Liver (tissue), 9 donors: ENCODE measurements around the gene SMG7. TPM values are rescaled to one million over a fixed set of nuclear protein-coding genes. Genes with fewer than 3 reads are reported as not detected.

ENCODE experiments used
- DNase-seq: peaks from one replicate; pipeline ENCODE4 v3.0.0-alpha.2; 2017; ENCODE audit warnings: low spot score
- H3K27ac ChIP-seq, 2 donors: one replicate each; pipeline ENCODE4 v1.7.0; 2013; ENCODE audit warnings: inconsistent platforms in 2 of 2, low read length in 2 of 2, control low read depth in 1 of 2, low read depth in 1 of 2, mild to moderate bottlenecking in 1 of 2
- H3K27me3 ChIP-seq, 4 donors: one replicate each; pipeline versions ENCODE4 v1.6.1 to v1.7.0; 2013; ENCODE audit warnings: low read length in 3 of 4, inconsistent platforms in 1 of 4, mild to moderate bottlenecking in 1 of 4, moderate library complexity in 1 of 4; ENCODE audit not compliant: control insufficient read depth in 4 of 4, insufficient read depth in 4 of 4
- H3K36me3 ChIP-seq, 4 donors: one replicate each; pipeline versions ENCODE4 v1.6.1 to v1.7.0; 2013; ENCODE audit warnings: low read length in 3 of 4, mild to moderate bottlenecking in 3 of 4, low read depth in 1 of 4, moderate library complexity in 1 of 4; ENCODE audit not compliant: control insufficient read depth in 4 of 4, insufficient read depth in 3 of 4
- H3K4me1 ChIP-seq, 4 donors: one replicate each; pipeline versions ENCODE4 v1.6.1 to v1.7.0; 2013; ENCODE audit warnings: low read length in 3 of 4, mild to moderate bottlenecking in 3 of 4, moderate library complexity in 1 of 4; ENCODE audit not compliant: control insufficient read depth in 4 of 4, insufficient read depth in 4 of 4
- H3K4me3 ChIP-seq, 3 donors: one replicate each; pipeline versions ENCODE4 v1.6.1 to v1.7.0; 2013; ENCODE audit warnings: low read length in 3 of 3, control low read depth in 1 of 3, low read depth in 1 of 3, mild to moderate bottlenecking in 1 of 3
- H3K9ac ChIP-seq, 2 donors: one replicate each; pipeline ENCODE4 v1.7.0; 2013; ENCODE audit warnings: low read length in 2 of 2, mild to moderate bottlenecking in 2 of 2, moderate library complexity in 2 of 2, control low read depth in 1 of 2, low read depth in 1 of 2
- H3K9me3 ChIP-seq, 4 donors: one replicate each; pipeline versions ENCODE4 v1.6.1 to v1.7.0; 2013; ENCODE audit warnings: low read length in 3 of 4; ENCODE audit not compliant: control insufficient read depth in 4 of 4
- FOXA1 ChIP-seq: IDR thresholded peaks from 2 replicates; pipeline ENCODE4 v1.6.1; 2016; ENCODE audit warnings: antibody characterized with exemption
- GABPA ChIP-seq, 2 donors: IDR thresholded peaks in 1 of 2; conservative IDR thresholded peaks in 1 of 2; 2 replicates each; pipeline ENCODE4 v1.6.1; 2016; ENCODE audit warnings: antibody characterized with exemption in 2 of 2, mild to moderate bottlenecking in 1 of 2, moderate library complexity in 1 of 2
- HNF4A ChIP-seq, 2 donors: conservative IDR thresholded peaks; 2 replicates each; pipeline ENCODE4 v1.6.1; 2016; ENCODE audit warnings: antibody characterized with exemption in 2 of 2, mild to moderate bottlenecking in 2 of 2
- HNF4G ChIP-seq: IDR thresholded peaks from 2 replicates; pipeline ENCODE4 v1.6.1; 2016; ENCODE audit warnings: antibody characterized with exemption
- MAX ChIP-seq: IDR thresholded peaks from 2 replicates; pipeline ENCODE4 v1.6.1; 2016; ENCODE audit warnings: antibody characterized with exemption
- SP1 ChIP-seq: IDR thresholded peaks from 2 replicates; pipeline ENCODE4 v1.6.1; 2018; ENCODE audit warnings: antibody characterized with exemption, mild to moderate bottlenecking
- TAF1 ChIP-seq: conservative IDR thresholded peaks from 2 replicates; pipeline ENCODE4 v1.6.1; 2016; ENCODE audit warnings: antibody characterized with exemption, mild to moderate bottlenecking
- WGBS: extraction: QIAGEN DNeasy Blood & Tissue Kit; methylation state at CpG from one replicate; pipeline ENCODE4 v1.1.7; 2013; 5-methylcytosine and 5-hydroxymethylcytosine counted together
- polyA plus RNA-seq, 2 donors: library from polyadenylated mRNA; stranded (reverse) in 1 of 2; unstranded in 1 of 2; fragments of 200-250 nt in 1 of 2; fragments of >200 nt in 1 of 2; fragmentation: Nextera tagmentation in 1 of 2; extraction: Ambion mirVana in 1 of 2; gene quantifications; one replicate each; pipeline versions ENCODE4 v1.2.1 to v1.2.3, GENCODE V29; 2013 to 2015
- total RNA-seq, 2 donors: library from RNA; depleted of rRNA; stranded (reverse); fragments of >200 nt; gene quantifications; one replicate each; pipeline ENCODE4 v1.2.3, GENCODE V29; 2014
- TF ChIP-seq, protein P1 (sequence below): fragments of 150-350 bp; IDR thresholded peaks from 2 replicates; pipeline ENCODE4 v1.5.1; 2017; ENCODE audit warnings: improper control_type of control experiment, low read depth, low read length; ENCODE audit not compliant: missing input control
- TF ChIP-seq, protein P2 (sequence below): IDR thresholded peaks from 2 replicates; pipeline ENCODE4 v1.6.1; 2016; ENCODE audit warnings: antibody characterized with exemption
- TF ChIP-seq, protein P3 (sequence below): IDR thresholded peaks from 2 replicates; pipeline ENCODE4 v1.6.1; 2016; ENCODE audit warnings: antibody characterized with exemption
- donor health status: healthy.
- donor health status: healthy.
- donor health status: healthy.
- donor health status: healthy.
- donor health status: healthy.

Gene SMG7
- total and polyA plus RNA-seq, 4 donors: 9.5 to 28.7 (median 13.6) TPM

GRCh38 chr1:183566026-183566425, 93.7 kb downstream of the SMG7 start (continued):
- TF ChIP-seq, protein P1, sequence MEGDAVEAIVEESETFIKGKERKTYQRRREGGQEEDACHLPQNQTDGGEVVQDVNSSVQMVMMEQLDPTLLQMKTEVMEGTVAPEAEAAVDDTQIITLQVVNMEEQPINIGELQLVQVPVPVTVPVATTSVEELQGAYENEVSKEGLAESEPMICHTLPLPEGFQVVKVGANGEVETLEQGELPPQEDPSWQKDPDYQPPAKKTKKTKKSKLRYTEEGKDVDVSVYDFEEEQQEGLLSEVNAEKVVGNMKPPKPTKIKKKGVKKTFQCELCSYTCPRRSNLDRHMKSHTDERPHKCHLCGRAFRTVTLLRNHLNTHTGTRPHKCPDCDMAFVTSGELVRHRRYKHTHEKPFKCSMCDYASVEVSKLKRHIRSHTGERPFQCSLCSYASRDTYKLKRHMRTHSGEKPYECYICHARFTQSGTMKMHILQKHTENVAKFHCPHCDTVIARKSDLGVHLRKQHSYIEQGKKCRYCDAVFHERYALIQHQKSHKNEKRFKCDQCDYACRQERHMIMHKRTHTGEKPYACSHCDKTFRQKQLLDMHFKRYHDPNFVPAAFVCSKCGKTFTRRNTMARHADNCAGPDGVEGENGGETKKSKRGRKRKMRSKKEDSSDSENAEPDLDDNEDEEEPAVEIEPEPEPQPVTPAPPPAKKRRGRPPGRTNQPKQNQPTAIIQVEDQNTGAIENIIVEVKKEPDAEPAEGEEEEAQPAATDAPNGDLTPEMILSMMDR: no peak
- TF ChIP-seq TAF1: no peak
- no peak for TF ChIP-seq GABPA (IDR thresholded peaks at IDR 0.05 in 1 of 2, conservative IDR thresholded peaks at IDR 0.05 in 1 of 2)
- no peak for TF ChIP-seq HNF4A (conservative IDR thresholded peaks at IDR 0.05)
- TF ChIP-seq, protein P2, sequence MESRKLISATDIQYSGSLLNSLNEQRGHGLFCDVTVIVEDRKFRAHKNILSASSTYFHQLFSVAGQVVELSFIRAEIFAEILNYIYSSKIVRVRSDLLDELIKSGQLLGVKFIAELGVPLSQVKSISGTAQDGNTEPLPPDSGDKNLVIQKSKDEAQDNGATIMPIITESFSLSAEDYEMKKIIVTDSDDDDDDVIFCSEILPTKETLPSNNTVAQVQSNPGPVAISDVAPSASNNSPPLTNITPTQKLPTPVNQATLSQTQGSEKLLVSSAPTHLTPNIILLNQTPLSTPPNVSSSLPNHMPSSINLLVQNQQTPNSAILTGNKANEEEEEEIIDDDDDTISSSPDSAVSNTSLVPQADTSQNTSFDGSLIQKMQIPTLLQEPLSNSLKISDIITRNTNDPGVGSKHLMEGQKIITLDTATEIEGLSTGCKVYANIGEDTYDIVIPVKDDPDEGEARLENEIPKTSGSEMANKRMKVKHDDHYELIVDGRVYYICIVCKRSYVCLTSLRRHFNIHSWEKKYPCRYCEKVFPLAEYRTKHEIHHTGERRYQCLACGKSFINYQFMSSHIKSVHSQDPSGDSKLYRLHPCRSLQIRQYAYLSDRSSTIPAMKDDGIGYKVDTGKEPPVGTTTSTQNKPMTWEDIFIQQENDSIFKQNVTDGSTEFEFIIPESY: no peak

- Histone ChIP-seq H3K27me3 (no peaks in the 10 kb centered on the region), H3K27ac (no peak overlapping the region), H3K9ac (no peak overlapping the region), H3K9me3 (no peaks in the 10 kb centered on the region), H3K4me3 (no peak overlapping the region), H3K36me3 (no peaks in the 10 kb centered on the region), H3K4me1 (no peaks in the 10 kb centered on the region)
- no peak for TF ChIP-seq MAX
- no peak for TF ChIP-seq SP1
- TF ChIP-seq, protein P2: no peak
- TF ChIP-seq FOXA1: no peak
- TF ChIP-seq, protein P1: no peak
- TF ChIP-seq HNF4A (conservative IDR thresholded peaks at IDR 0.05): no peak
- TF ChIP-seq HNF4G: no peak
- TF ChIP-seq, protein P3, sequence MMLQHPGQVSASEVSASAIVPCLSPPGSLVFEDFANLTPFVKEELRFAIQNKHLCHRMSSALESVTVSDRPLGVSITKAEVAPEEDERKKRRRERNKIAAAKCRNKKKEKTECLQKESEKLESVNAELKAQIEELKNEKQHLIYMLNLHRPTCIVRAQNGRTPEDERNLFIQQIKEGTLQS: no peak
- 79% methylated on average over 5 of the region's 5 CpGs for WGBS
- DNase-seq: no peak
Measured at GRCh38 chr1:183567584-183567983, 95.3 kb downstream of the SMG7 start.
